Measurements from ENCODE around the gene FIBP.

FIBP gene

GRCh38 chr11:65890324-65891218 lies 2.3 kb upstream of the FIBP start, which contains the start of gene CCDC85B:
Gene CCDC85B (plus strand): TSS chr11:65890673. CDS start chr11:65890784, 111 bp downstream.
- DNase-seq (ENCODE audit: low read depth), result peak; percentile 98

GRCh38 chr11:65887723-65888162 lies 528 bp downstream of the FIBP start:
- no peak for DNase-seq (ENCODE audit: low read depth)

GRCh38 chr11:65886826-65887722 lies 1.2 kb downstream of the FIBP start:
- DNase-seq (ENCODE audit: low read depth), result no peak

GRCh38 chr11:65885808-65886536 lies 2.3 kb downstream of the FIBP start:
- DNase-seq (ENCODE audit: low read depth), result no peak

GRCh38 chr11:65885231-65885630 lies 3.0 kb downstream of the FIBP start:
- DNase-seq (ENCODE audit: low read depth), result no peak

- DNase-seq (ENCODE audit: low read depth), result peak; percentile 75
Measured at GRCh38 chr11:65884716-65885092, 3.6 kb downstream of the FIBP start.

- DNase-seq (ENCODE audit: low read depth), result no peak
Measured at GRCh38 chr11:65883786-65884715, 4.2 kb downstream of the FIBP start.

GRCh38 chr11:65883058-65883761 lies 5.1 kb downstream of the FIBP start:
- DNase-seq (ENCODE audit: low read depth), result no peak

GRCh38 chr11:65882120-65883057 lies 5.9 kb downstream of the FIBP start:
- DNase-seq (ENCODE audit: low read depth), result no peak

- no peak for DNase-seq (ENCODE audit: low read depth)
Measured at GRCh38 chr11:65880844-65881421, 7.3 kb downstream of the FIBP start.

GRCh38 chr11:65880027-65880426 lies 8.2 kb downstream of the FIBP start:
- no peak for DNase-seq (ENCODE audit: low read depth)

GRCh38 chr11:65879617-65880016 lies 8.7 kb downstream of the FIBP start, which contains the start of gene CTSW:
Gene CTSW (plus strand): TSS chr11:65879837. CDS start chr11:65879855, 18 bp downstream.
- no peak for DNase-seq (ENCODE audit: low read depth)

GRCh38 chr11:65873318-65874156 lies 14.7 kb downstream of the FIBP start:
- peak; percentile 94 for DNase-seq (ENCODE audit: low read depth)

- no peak for DNase-seq (ENCODE audit: low read depth)
Measured at GRCh38 chr11:65872586-65873317, 15.5 kb downstream of the FIBP start, which contains the start of gene EFEMP2. Gene EFEMP2 (minus strand): TSS chr11:65872800. CDS start chr11:65872354, 446 bp downstream.

GRCh38 chr11:65871811-65872548 lies 16.3 kb downstream of the FIBP start:
- no peak for DNase-seq (ENCODE audit: low read depth)
